Activated naive CD8-positive, alpha-beta T cell treated with anti-CD3 and anti-CD28 coated beads, Interleukin-2, amount 50 U/mL, for 24 hours (primary cell): ENCODE results near the gene MRPS18A.

Experiments
- ATAC-seq: fragments of 150-1000 bp; cut with Tn5 transposase; one replicate; pipeline ENCODE4 v1.10.0; 2021
- DNase-seq: peaks from one replicate; pipeline ENCODE4 v3.0.0; 2021
- H3K27ac Mint-ChIP-seq: one replicate; pipeline ENCODE4 v1.8.0; 2021; ENCODE audit warnings: mild to moderate bottlenecking, mixed read lengths
- H3K27me3 Mint-ChIP-seq: one replicate; pipeline ENCODE4 v1.8.0; 2021; ENCODE audit warnings: mixed read lengths
- H3K36me3 Mint-ChIP-seq: one replicate; pipeline ENCODE4 v1.8.0; 2021; ENCODE audit warnings: low read depth, mixed read lengths
- H3K4me1 Mint-ChIP-seq: one replicate; pipeline ENCODE4 v1.8.0; 2021; ENCODE audit warnings: mixed read lengths
- H3K4me3 Mint-ChIP-seq: one replicate; pipeline ENCODE4 v1.8.0; 2021; ENCODE audit warnings: mild to moderate bottlenecking, moderate library complexity, mixed read lengths
- H3K9me3 Mint-ChIP-seq: one replicate; pipeline ENCODE4 v1.8.0; 2021; ENCODE audit warnings: mixed read lengths

The MRPS18A gene

GRCh38 chr6:43723737-43724295 lies 36.2 kb upstream of the MRPS18A start:
- H3K27ac Mint-ChIP-seq = peak overlapping the region; percentile 83
- H3K4me3 Mint-ChIP-seq = no peak overlapping the region
- DNase-seq (peak; percentile 81), ATAC-seq (peak; percentile 70)
- no peaks in the 10 kb centered on the region for H3K36me3 Mint-ChIP-seq
- peaks cover under 1% of the 10 kb centered on the region for H3K9me3 Mint-ChIP-seq
- no peaks in the 10 kb centered on the region for H3K27me3 Mint-ChIP-seq
- peaks cover 44% of the 10 kb centered on the region for H3K4me1 Mint-ChIP-seq

GRCh38 chr6:43722920-43723545 lies 35.4 kb upstream of the MRPS18A start:
- no peaks in the 10 kb centered on the region for H3K36me3 Mint-ChIP-seq
- no peak overlapping the region for H3K27ac Mint-ChIP-seq
- H3K9me3 Mint-ChIP-seq = no peaks in the 10 kb centered on the region
- peaks cover 44% of the 10 kb centered on the region for H3K4me1 Mint-ChIP-seq
- no peak overlapping the region for H3K4me3 Mint-ChIP-seq
- H3K27me3 Mint-ChIP-seq = no peaks in the 10 kb centered on the region
- no peak for DNase-seq
- no peak for ATAC-seq

- H3K27ac Mint-ChIP-seq = no peak overlapping the region
- DNase-seq = no peak
- no peak overlapping the region for H3K4me3 Mint-ChIP-seq
- H3K36me3 Mint-ChIP-seq = no peaks in the 10 kb centered on the region
- peaks cover 28% of the 10 kb centered on the region for H3K4me1 Mint-ChIP-seq
- H3K9me3 Mint-ChIP-seq = no peaks in the 10 kb centered on the region
- peaks cover 1% of the 10 kb centered on the region for H3K27me3 Mint-ChIP-seq
- no peak for ATAC-seq
These were observed 33.4 kb upstream of the MRPS18A start for GRCh38 chr6:43720999-43721398.

GRCh38 chr6:43719511-43719910 lies 31.9 kb upstream of the MRPS18A start:
- no peak for ATAC-seq
- Mint-ChIP-seq H3K4me1 (peaks cover 14% of the 10 kb centered on the region), H3K36me3 (no peaks in the 10 kb centered on the region), H3K9me3 (no peaks in the 10 kb centered on the region), H3K27me3 (peaks cover 1% of the 10 kb centered on the region), H3K4me3 (no peak overlapping the region), H3K27ac (no peak overlapping the region)
- no peak for DNase-seq

GRCh38 chr6:43718387-43719105 lies 31.0 kb upstream of the MRPS18A start:
- DNase-seq (no peak), ATAC-seq (no peak)
- Mint-ChIP-seq H3K4me1 (peaks cover 7% of the 10 kb centered on the region), H3K27ac (no peak overlapping the region), H3K27me3 (peaks cover 1% of the 10 kb centered on the region), H3K4me3 (no peak overlapping the region), H3K9me3 (no peaks in the 10 kb centered on the region), H3K36me3 (no peaks in the 10 kb centered on the region)

- no peaks in the 10 kb centered on the region for H3K36me3 Mint-ChIP-seq
- H3K4me3 Mint-ChIP-seq = no peak overlapping the region
- no peak overlapping the region for H3K27ac Mint-ChIP-seq
- ATAC-seq = no peak
- H3K27me3 Mint-ChIP-seq = peaks cover 1% of the 10 kb centered on the region
- DNase-seq = no peak
- H3K9me3 Mint-ChIP-seq = no peaks in the 10 kb centered on the region
- peaks cover 4% of the 10 kb centered on the region for H3K4me1 Mint-ChIP-seq
These were observed 30.2 kb upstream of the MRPS18A start for GRCh38 chr6:43717822-43718221.

- Mint-ChIP-seq H3K4me3 (no peak overlapping the region), H3K36me3 (no peaks in the 10 kb centered on the region), H3K27ac (no peak overlapping the region), H3K4me1 (peaks cover 4% of the 10 kb centered on the region), H3K27me3 (peaks cover 1% of the 10 kb centered on the region), H3K9me3 (no peaks in the 10 kb centered on the region)
- no peak for ATAC-seq
- DNase-seq = no peak
These were observed 29.8 kb upstream of the MRPS18A start for GRCh38 chr6:43717389-43717788.

- H3K36me3 Mint-ChIP-seq = no peaks in the 10 kb centered on the region
- no peaks in the 10 kb centered on the region for H3K9me3 Mint-ChIP-seq
- no peak overlapping the region for H3K27ac Mint-ChIP-seq
- peaks cover 5% of the 10 kb centered on the region for H3K4me1 Mint-ChIP-seq
- no peak for ATAC-seq
- no peak overlapping the region for H3K4me3 Mint-ChIP-seq
- H3K27me3 Mint-ChIP-seq = peaks cover 4% of the 10 kb centered on the region
- no peak for DNase-seq
These were observed 28.5 kb upstream of the MRPS18A start for GRCh38 chr6:43716099-43716498.

- no peak for DNase-seq
- peak; percentile 37 for ATAC-seq
- no peak overlapping the region for H3K4me3 Mint-ChIP-seq
- H3K27me3 Mint-ChIP-seq = peaks cover 8% of the 10 kb centered on the region
- peaks cover 7% of the 10 kb centered on the region for H3K4me1 Mint-ChIP-seq
- no peaks in the 10 kb centered on the region for H3K36me3 Mint-ChIP-seq
- H3K9me3 Mint-ChIP-seq = no peaks in the 10 kb centered on the region
- H3K27ac Mint-ChIP-seq = no peak overlapping the region
These were observed 27.6 kb upstream of the MRPS18A start for GRCh38 chr6:43715056-43715788.

- DNase-seq = no peak
- ATAC-seq = peak; percentile 27
- Mint-ChIP-seq H3K27me3 (peaks cover 8% of the 10 kb centered on the region), H3K4me3 (no peak overlapping the region), H3K9me3 (no peaks in the 10 kb centered on the region), H3K4me1 (peaks cover 12% of the 10 kb centered on the region), H3K27ac (no peak overlapping the region), H3K36me3 (no peaks in the 10 kb centered on the region)
These were observed 26.9 kb upstream of the MRPS18A start for GRCh38 chr6:43714311-43715055.

GRCh38 chr6:43713643-43714310 lies 26.2 kb upstream of the MRPS18A start:
- DNase-seq (no peak), ATAC-seq (no peak)
- Mint-ChIP-seq H3K36me3 (no peaks in the 10 kb centered on the region), H3K4me3 (no peak overlapping the region), H3K27ac (peak overlapping the region; percentile 17), H3K4me1 (peaks cover 17% of the 10 kb centered on the region), H3K27me3 (peaks cover 8% of the 10 kb centered on the region), H3K9me3 (no peaks in the 10 kb centered on the region)

- DNase-seq (no peak), ATAC-seq (no peak)
- Mint-ChIP-seq H3K4me3 (no peak overlapping the region), H3K9me3 (no peaks in the 10 kb centered on the region), H3K27me3 (peaks cover 8% of the 10 kb centered on the region), H3K36me3 (no peaks in the 10 kb centered on the region), H3K4me1 (peaks cover 17% of the 10 kb centered on the region), H3K27ac (no peak overlapping the region)
These were observed 25.0 kb upstream of the MRPS18A start for GRCh38 chr6:43712579-43712978.

GRCh38 chr6:43710576-43710975 lies 23.0 kb upstream of the MRPS18A start:
- ATAC-seq (no peak), DNase-seq (no peak)
- Mint-ChIP-seq H3K4me1 (peaks cover 30% of the 10 kb centered on the region), H3K27ac (no peak overlapping the region), H3K27me3 (peaks cover 7% of the 10 kb centered on the region), H3K36me3 (no peaks in the 10 kb centered on the region), H3K4me3 (no peak overlapping the region), H3K9me3 (no peaks in the 10 kb centered on the region)
